Activated CD4-positive, alpha-beta T cell treated with anti-CD3 and anti-CD28 coated beads for 36 hours (primary cell): ENCODE results near the gene MAPKAPK5. TPM values are rescaled to one million over a fixed set of nuclear protein-coding genes. Genes with fewer than 3 reads are reported as not detected.

ENCODE experiments used
- ATAC-seq: fragments of 200-7000 bp; cut with Tn5 transposase; one replicate; pipeline ENCODE4 v1.10.0; 2021; ENCODE audit warnings: mild to moderate bottlenecking, moderate library complexity
- CTCF ChIA-PET: fragments of 350-600 bp; sonication (Branson Sonifier 250); formaldehyde crosslinking; loops from one replicate; lab custom pipeline; 2021; ENCODE audit warnings: antibody characterized with exemption; lab: Charles Lee
- POLR2A ChIA-PET: fragments of 350-600 bp; sonication (Branson Sonifier 250); formaldehyde crosslinking; loops from one replicate; lab custom pipeline; 2021; ENCODE audit warnings: antibody characterized with exemption, inconsistent platforms; lab: Charles Lee
- DNase-seq: peaks from one replicate; pipeline ENCODE4 v3.0.0-alpha.2; 2020
- H3K27ac Mint-ChIP-seq: one replicate; pipeline ENCODE4 v1.8.0; 2021; ENCODE audit warnings: mixed read lengths
- H3K27me3 Mint-ChIP-seq: one replicate; pipeline ENCODE4 v1.8.0; 2021; ENCODE audit warnings: mixed read lengths
- H3K36me3 Mint-ChIP-seq: one replicate; pipeline ENCODE4 v1.8.0; 2021; ENCODE audit warnings: low read depth, mixed read lengths
- H3K4me1 Mint-ChIP-seq: one replicate; pipeline ENCODE4 v1.8.0; 2021; ENCODE audit warnings: mixed read lengths
- H3K4me3 Mint-ChIP-seq: one replicate; pipeline ENCODE4 v1.8.0; 2021; ENCODE audit warnings: mild to moderate bottlenecking, moderate library complexity, mixed read lengths
- H3K9me3 Mint-ChIP-seq: one replicate; pipeline ENCODE4 v1.8.0; 2021; ENCODE audit warnings: low read depth, mixed read lengths
- intact Hi-C, 2 experiments: fragments of 100-400 bp; cut with DNase I in 1 of 2; cut with micrococcal nuclease in 1 of 2; formaldehyde crosslinking; loops; one replicate each; pipeline versions ENCODE4 v1.14.2 to v1.15.1; 2022 to 2024; cut with DNase I, micrococcal nuclease
- total RNA-seq, 2 experiments: library from RNA; stranded (reverse); gene quantifications; one replicate each; pipeline ENCODE4 v1.2.3, GENCODE V29; 2021

The MAPKAPK5 gene
- total RNA-seq, 2 experiments from 2014 or later: 47.5 to 57.5 TPM

DNA sequence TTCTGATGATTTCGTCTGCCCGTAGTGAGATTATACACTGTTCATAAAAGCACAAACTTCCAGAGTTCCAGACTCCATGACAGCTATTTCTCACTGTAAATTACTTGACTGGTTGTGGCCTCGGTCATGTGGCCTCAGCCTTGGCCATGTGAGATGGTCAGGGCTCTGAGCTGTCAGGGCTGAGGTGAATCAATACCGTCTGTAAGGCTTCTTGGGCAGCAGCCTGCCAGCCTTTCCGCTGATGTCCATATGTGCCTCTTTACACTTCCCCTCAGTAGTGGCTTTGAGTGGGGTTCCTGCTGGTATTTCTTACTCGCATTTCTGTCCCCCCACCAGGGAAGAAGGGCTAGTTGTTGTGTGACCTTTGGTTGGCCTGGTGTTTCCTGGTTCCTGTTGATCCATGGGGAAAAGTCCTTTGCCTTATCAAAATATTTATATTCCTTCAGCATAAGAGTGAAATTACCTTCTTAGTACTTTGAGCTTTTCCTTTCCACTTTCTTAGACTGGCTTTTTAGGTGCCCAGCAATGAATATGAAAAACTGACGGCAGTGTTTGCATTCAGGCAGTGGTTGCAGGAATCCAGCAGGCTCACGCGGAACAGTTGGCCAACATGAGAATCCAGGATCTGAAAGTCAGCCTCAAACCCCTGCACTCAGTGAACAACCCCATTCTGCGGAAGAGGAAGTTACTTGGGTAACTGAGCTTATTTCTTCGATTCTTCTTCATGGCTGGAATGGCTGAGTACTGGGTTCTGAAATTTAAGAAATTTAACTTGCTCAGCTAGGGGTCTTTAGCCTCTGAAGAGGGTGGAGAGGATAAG, 46.1 kb downstream of the MAPKAPK5 start:
- Mint-ChIP-seq H3K4me3 (no peak overlapping the region), H3K36me3 (peaks cover 72% of the 10 kb centered on the region), H3K4me1 (no peaks in the 10 kb centered on the region), H3K27ac (no peak overlapping the region), H3K9me3 (no peaks in the 10 kb centered on the region), H3K27me3 (no peaks in the 10 kb centered on the region)
- ATAC-seq (no peak), DNase-seq (no peak)
- CTCF ChIA-PET: interaction anchor here (0.7 to 1.1 kb wide), 2 partner anchors 28 to 139 kb away, joined by 3 read pairs; no protein-coding TSS in a partner anchor
- intact Hi-C loops: no loop called here
- POLR2A ChIA-PET: no interaction called here

DNA sequence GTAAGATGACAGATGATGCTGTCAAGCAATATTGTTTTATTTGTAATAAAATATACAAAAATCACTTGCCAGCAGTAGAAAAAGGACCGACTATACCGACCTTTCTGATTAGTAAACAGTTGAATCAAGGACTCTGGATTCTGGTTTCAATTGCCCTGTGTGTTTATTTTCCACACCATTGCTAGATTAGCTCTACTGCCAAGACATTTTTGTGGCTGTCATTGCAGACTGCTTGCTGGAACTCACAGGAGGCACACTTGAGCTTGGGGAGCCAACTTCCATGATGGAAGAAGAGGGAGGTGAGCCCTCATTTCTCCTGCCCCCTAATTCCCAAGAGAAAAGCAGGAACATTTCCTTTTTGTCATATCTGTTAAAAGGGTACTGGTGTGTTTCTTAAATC, 51.3 kb downstream of the MAPKAPK5 start:
- H3K9me3 Mint-ChIP-seq: no peaks in the 10 kb centered on the region
- CTCF ChIA-PET: no interaction called here
- H3K4me3 Mint-ChIP-seq: no peak overlapping the region
- intact Hi-C loops: no loop called here
- POLR2A ChIA-PET: no interaction called here
- no peak overlapping the region for H3K27ac Mint-ChIP-seq
- no peak for DNase-seq
- ATAC-seq: no peak
- no peaks in the 10 kb centered on the region for H3K4me1 Mint-ChIP-seq
- H3K36me3 Mint-ChIP-seq: peaks cover 50% of the 10 kb centered on the region
- H3K27me3 Mint-ChIP-seq: no peaks in the 10 kb centered on the region

DNA sequence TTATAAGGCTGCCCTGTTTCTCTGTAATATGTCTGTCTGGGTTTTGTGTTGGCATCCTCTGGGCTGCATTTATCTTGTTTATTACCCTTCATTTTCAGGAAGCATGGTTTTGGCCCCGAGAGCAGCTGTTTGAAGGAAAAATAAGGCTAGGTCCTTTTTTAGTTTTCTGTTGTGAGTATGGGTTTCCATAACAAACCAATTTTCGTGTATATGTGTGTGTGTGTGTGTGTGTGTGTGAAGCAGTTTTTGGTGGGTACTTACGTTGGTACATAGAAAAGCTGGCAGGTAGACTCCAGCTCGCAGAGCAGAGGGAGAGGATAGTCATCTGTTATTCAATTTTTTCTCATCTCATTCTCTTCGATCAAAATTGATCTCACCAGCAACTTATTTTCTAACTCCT, 52.5 kb downstream of the MAPKAPK5 start:
- intact Hi-C loops: no loop called here
- peaks cover 45% of the 10 kb centered on the region for H3K36me3 Mint-ChIP-seq
- no peaks in the 10 kb centered on the region for H3K27me3 Mint-ChIP-seq
- no peaks in the 10 kb centered on the region for H3K9me3 Mint-ChIP-seq
- ChIA-PET CTCF (no interaction called here), POLR2A (no interaction called here)
- H3K4me3 Mint-ChIP-seq: no peak overlapping the region
- no peak for DNase-seq
- no peak for ATAC-seq
- no peaks in the 10 kb centered on the region for H3K4me1 Mint-ChIP-seq
- no peak overlapping the region for H3K27ac Mint-ChIP-seq

DNA sequence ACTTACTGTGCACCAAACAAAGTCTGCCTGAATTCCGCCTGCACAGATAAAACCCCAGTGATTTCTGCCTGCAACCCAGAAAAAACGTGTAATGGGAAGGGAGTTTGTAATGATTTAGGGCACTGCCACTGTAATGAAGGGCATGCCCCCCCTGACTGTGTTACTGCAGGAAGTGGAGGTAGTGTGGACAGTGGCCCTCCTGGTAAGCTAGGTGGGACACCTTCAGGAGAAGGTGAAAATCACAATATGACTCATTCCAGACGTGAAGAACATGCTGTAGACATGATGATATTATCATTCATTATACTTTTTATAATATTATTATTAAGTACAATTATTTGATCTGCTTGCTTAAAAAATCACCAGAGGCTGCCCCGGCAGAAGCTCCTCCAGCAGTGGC, 59.2 kb downstream of the MAPKAPK5 start:
- no peak for ATAC-seq
- intact Hi-C loops: no loop called here
- ChIA-PET CTCF (no interaction called here), POLR2A (no interaction called here)
- Mint-ChIP-seq H3K27me3 (no peaks in the 10 kb centered on the region), H3K27ac (peak overlapping the region; percentile 35), H3K4me3 (no peak overlapping the region), H3K9me3 (no peaks in the 10 kb centered on the region), H3K36me3 (peaks cover 47% of the 10 kb centered on the region), H3K4me1 (no peaks in the 10 kb centered on the region)
- DNase-seq: no peak

DNA sequence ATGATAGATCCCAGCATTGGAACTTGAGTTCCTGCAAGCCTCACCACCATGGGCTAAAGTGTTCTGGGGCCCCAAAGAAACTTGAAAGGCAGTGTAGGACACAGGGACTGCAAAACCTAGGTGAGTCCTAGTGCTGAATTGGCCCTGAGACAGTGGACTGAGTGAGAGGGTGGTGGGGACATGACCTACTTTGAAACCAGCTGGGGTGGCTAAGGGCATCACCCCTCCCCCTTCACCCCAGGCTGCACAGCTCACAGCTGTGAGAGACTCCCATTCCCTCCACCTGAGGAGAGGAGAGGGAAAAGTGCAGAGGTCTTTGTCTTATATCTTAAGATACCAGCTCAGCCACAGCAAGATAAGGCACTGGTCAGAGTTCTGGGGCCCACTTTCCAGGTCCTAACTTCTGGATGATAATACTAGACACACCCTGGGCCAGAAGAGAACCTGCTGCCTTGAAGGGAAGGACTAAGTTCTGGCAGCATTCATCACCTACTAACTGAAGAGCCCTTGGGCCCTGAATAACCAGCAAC, 62.5 kb downstream of the MAPKAPK5 start:
- H3K27me3 Mint-ChIP-seq: no peaks in the 10 kb centered on the region
- POLR2A ChIA-PET: interaction anchor here (0.6 kb wide), 1 partner anchor 334 kb away, joined by 3 read pairs; no protein-coding TSS in a partner anchor

DNA sequence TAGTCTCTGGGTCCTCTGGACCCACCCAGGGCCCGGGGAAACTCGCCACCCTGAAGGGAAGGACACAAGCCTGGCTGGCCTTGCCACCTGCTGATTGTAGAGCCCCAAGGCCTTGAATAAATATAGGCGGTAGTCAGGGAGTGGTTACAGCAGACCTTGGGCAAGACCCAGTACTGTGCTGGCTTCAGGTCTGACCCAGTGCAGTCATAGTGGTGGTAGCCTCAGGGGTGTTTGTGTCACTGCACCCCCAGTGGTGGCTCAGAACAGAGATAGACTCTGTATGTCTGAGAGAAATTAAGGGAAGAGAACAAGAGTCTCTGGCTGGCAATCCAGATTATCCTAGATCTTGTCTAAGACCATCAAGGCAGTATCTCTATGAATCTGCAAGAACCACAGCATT, 63.5 kb downstream of the MAPKAPK5 start:
- H3K4me3 Mint-ChIP-seq: no peak overlapping the region
- H3K4me1 Mint-ChIP-seq: peaks cover 2% of the 10 kb centered on the region
- POLR2A ChIA-PET: interaction anchor here (0.6 kb wide), 1 partner anchor 83 kb away, joined by 3 read pairs; no protein-coding TSS in a partner anchor
- CTCF ChIA-PET: no interaction called here
- intact Hi-C loops: no loop called here
- H3K27ac Mint-ChIP-seq: no peak overlapping the region
- peaks cover 44% of the 10 kb centered on the region for H3K36me3 Mint-ChIP-seq
- no peak for ATAC-seq
- no peaks in the 10 kb centered on the region for H3K27me3 Mint-ChIP-seq
- peaks cover 13% of the 10 kb centered on the region for H3K9me3 Mint-ChIP-seq
- DNase-seq: no peak

More for the DNA sequence above, 62.5 kb downstream of the MAPKAPK5 start:
- intact Hi-C loops: no loop called here
- H3K4me1 Mint-ChIP-seq: no peaks in the 10 kb centered on the region
- DNase-seq (no peak), ATAC-seq (no peak)
- H3K27ac Mint-ChIP-seq: no peak overlapping the region
- peaks cover 45% of the 10 kb centered on the region for H3K36me3 Mint-ChIP-seq
- no peak overlapping the region for H3K4me3 Mint-ChIP-seq
- peaks cover 10% of the 10 kb centered on the region for H3K9me3 Mint-ChIP-seq
- CTCF ChIA-PET: interaction anchor here (1.0 kb wide), 1 partner anchor 8 kb away, joined by 8 read pairs; no protein-coding TSS in a partner anchor

DNA sequence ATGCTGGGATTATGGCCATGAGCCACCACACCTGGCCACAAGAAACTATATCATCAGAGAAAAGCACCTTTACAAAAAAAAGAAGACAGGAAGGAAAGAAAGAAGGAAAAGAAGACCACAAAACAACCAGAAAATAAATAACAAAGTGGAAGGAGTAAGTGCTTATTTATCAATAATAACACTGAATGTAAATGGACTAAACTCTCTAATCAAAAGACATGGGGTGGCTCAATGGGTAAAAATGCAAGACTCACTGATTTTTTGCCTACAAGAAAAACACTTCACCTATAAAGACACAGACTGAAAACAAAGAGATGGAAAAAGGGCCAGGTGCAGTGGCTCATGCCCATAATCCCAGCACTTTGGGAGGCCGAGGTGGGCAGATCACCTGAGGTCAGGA, 65.7 kb downstream of the MAPKAPK5 start:
- no peak overlapping the region for H3K4me3 Mint-ChIP-seq

DNA sequence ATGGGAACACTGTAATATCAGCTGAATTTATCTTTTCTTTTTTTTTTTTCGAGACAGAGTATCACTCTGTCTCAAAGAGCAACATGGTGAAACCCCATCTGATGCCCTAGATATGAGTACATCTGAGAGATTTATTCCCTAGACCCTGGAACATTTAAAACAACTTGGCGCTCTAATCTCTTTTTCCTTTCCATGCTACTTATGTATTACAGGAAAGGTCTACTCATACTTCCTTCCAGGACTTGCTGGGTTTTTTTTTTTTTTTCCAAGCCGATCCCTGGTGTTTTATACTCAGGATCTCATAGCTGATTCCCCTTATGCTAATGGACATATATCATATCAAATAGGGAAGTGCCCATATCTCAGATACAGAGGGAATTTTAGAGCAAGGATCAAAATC, 83.1 kb downstream of the MAPKAPK5 start:
- Mint-ChIP-seq H3K27ac (no peak overlapping the region), H3K4me3 (no peak overlapping the region), H3K27me3 (no peaks in the 10 kb centered on the region), H3K9me3 (no peaks in the 10 kb centered on the region), H3K4me1 (no peaks in the 10 kb centered on the region), H3K36me3 (no peaks in the 10 kb centered on the region)
- intact Hi-C loops: no loop called here
- DNase-seq: no peak
- ATAC-seq: no peak
- ChIA-PET CTCF (interaction anchor here (0.7 kb wide), 1 partner anchor 15 kb away, joined by 3 read pairs; no protein-coding TSS in a partner anchor), POLR2A (no interaction called here)

More for the DNA sequence above, 65.7 kb downstream of the MAPKAPK5 start:
- Mint-ChIP-seq H3K9me3 (peaks cover 13% of the 10 kb centered on the region), H3K27ac (peak overlapping the region; percentile 42), H3K27me3 (no peaks in the 10 kb centered on the region), H3K4me1 (peaks cover 3% of the 10 kb centered on the region), H3K36me3 (peaks cover 39% of the 10 kb centered on the region)
- intact Hi-C loops: no loop called here
- POLR2A ChIA-PET: no interaction called here
- DNase-seq (no peak), ATAC-seq (no peak)
- CTCF ChIA-PET: no interaction called here

DNA sequence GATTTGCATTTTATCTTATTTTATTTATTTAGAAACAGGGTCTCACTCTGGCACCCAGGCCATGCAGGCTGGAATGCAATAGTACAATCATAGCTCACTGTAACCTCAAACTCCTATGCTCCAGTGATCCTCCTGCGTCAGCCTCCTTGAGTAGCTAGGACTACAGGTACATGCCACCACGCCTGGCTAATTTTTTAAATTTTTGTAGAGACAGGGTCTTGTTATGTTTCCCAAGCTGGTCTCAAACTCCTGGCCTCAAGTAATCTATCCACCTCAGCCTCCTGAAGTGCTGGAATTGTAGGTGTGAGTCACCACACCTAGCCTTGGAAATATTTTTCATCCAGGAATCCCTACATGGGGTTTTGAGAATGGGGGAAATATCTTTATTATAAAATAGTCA, 84.6 kb downstream of the MAPKAPK5 start:
- H3K36me3 Mint-ChIP-seq: peaks cover 3% of the 10 kb centered on the region
- H3K4me3 Mint-ChIP-seq: no peak overlapping the region
- CTCF ChIA-PET: interaction anchor here (0.7 kb wide), 1 partner anchor 627 kb away, joined by 4 read pairs; no protein-coding TSS in a partner anchor
- H3K4me1 Mint-ChIP-seq: no peaks in the 10 kb centered on the region
- no peak overlapping the region for H3K27ac Mint-ChIP-seq
- DNase-seq (no peak), ATAC-seq (no peak)
- no peaks in the 10 kb centered on the region for H3K27me3 Mint-ChIP-seq
- POLR2A ChIA-PET: interaction anchor here (0.6 kb wide), 2 partner anchors 477 to 480 kb away, joined by 3 to 4 read pairs; no protein-coding TSS in a partner anchor
- H3K9me3 Mint-ChIP-seq: no peaks in the 10 kb centered on the region
- intact Hi-C loops: no loop called here

DNA sequence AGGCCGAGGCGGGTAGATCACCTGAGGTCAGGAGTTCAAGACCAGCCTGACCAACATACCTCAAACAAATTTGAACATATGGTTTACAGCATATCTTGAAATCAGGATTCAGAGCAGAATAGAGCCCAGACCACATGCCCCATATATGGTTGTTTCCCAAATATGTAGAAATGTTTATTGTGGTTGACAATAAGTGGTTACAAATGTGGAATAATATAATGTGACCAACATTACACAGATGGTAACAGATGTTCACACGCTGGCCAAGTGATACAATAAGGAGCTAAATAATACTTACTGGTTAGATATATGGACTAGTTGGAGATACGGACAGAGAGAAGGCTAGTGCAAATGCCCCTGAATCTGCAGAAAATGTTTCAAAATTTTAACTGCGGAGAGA, 85.3 kb downstream of the MAPKAPK5 start:
- H3K36me3 Mint-ChIP-seq: peaks cover 8% of the 10 kb centered on the region
- POLR2A ChIA-PET: no interaction called here
- H3K27ac Mint-ChIP-seq: no peak overlapping the region
- H3K9me3 Mint-ChIP-seq: no peaks in the 10 kb centered on the region
- no peak overlapping the region for H3K4me3 Mint-ChIP-seq
- ATAC-seq (no peak), DNase-seq (no peak)
- CTCF ChIA-PET: interaction anchor here (1.2 kb wide), 1 partner anchor 14 kb away, joined by 3 read pairs; no protein-coding TSS in a partner anchor
- H3K27me3 Mint-ChIP-seq: no peaks in the 10 kb centered on the region
- intact Hi-C loops: no loop called here
- H3K4me1 Mint-ChIP-seq: no peaks in the 10 kb centered on the region

DNA sequence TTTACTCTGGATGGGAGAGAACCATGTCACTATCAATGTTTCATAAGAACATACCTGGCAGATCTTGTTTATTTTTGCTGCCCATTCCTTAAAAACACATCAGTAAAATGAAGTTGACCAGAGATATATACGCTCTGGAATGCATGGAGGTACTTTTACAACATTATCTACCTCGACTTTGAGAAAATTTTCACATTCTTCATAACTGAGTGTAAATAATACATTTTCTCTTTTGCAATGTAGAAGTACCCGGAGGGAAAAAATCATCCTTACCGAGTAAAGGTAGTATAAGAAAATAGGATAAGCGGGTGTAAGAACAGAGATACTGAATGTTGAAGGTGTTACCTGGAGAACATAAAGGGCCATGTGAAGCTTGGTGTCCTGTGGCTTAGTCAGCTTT, 90.2 kb downstream of the MAPKAPK5 start:
- H3K36me3 Mint-ChIP-seq: peaks cover 8% of the 10 kb centered on the region
- CTCF ChIA-PET: no interaction called here
- ATAC-seq: no peak
- DNase-seq: no peak
- POLR2A ChIA-PET: no interaction called here
- no peak overlapping the region for H3K27ac Mint-ChIP-seq
- H3K27me3 Mint-ChIP-seq: no peaks in the 10 kb centered on the region
- H3K4me3 Mint-ChIP-seq: no peak overlapping the region
- H3K9me3 Mint-ChIP-seq: no peaks in the 10 kb centered on the region
- intact Hi-C loops: no loop called here
- no peaks in the 10 kb centered on the region for H3K4me1 Mint-ChIP-seq
